AG09309 (cell line): ENCODE results near the gene DIAPH3.

Source experiments
- DNase-seq: peaks from one replicate; pipeline ENCODE4 v3.0.0-alpha.2; 2010; ENCODE audit warnings: low read depth
- H3K4me3 ChIP-seq: 2 replicates; pipeline ENCODE4 v1.5.1; 2011; ENCODE audit warnings: mild to moderate bottlenecking, low read depth, low read length, moderate library complexity; ENCODE audit not compliant: control insufficient read depth
- CTCF ChIP-seq: IDR thresholded peaks from 2 replicates; pipeline ENCODE4 v1.5.1; 2011; ENCODE audit warnings: mild to moderate bottlenecking, low read depth, low read length, inconsistent platforms; ENCODE audit not compliant: insufficient read depth, control insufficient read depth; ENCODE audit errors: missing control alignments

DIAPH3 gene

GRCh38 chr13:60178327-60178726, 14.6 kb upstream of the DIAPH3 start:
- H3K4me3 ChIP-seq = no peak overlapping the region
- no peak for TF ChIP-seq CTCF
- DNase-seq = no peak

- no peak for TF ChIP-seq CTCF
- no peak overlapping the region for H3K4me3 ChIP-seq
- DNase-seq = no peak
Measured at GRCh38 chr13:60175571-60175970, 11.8 kb upstream of the DIAPH3 start.

GRCh38 chr13:60174113-60174512, 10.4 kb upstream of the DIAPH3 start:
- no peak for TF ChIP-seq CTCF
- H3K4me3 ChIP-seq = no peak overlapping the region
- DNase-seq = no peak

GRCh38 chr13:60172111-60172510, 8.4 kb upstream of the DIAPH3 start:
- no peak for TF ChIP-seq CTCF
- DNase-seq = no peak
- no peak overlapping the region for H3K4me3 ChIP-seq

GRCh38 chr13:60170414-60170813, 6.7 kb upstream of the DIAPH3 start:
- no peak for DNase-seq
- TF ChIP-seq CTCF = no peak
- H3K4me3 ChIP-seq = no peak overlapping the region

- no peak for DNase-seq
- no peak for TF ChIP-seq CTCF
- H3K4me3 ChIP-seq = no peak overlapping the region
Measured at GRCh38 chr13:60169239-60170031, 5.7 kb upstream of the DIAPH3 start.
